GM19193 (cell line): Measurements from ENCODE around the gene IFT52.

Experiments used
- POLR2A ChIP-seq: IDR thresholded peaks from 4 replicates; pipeline ENCODE4 v1.6.1; 2011; ENCODE audit not compliant: insufficient read depth, insufficient read length; ENCODE audit errors: extremely low read depth

Gene IFT52

DNA sequence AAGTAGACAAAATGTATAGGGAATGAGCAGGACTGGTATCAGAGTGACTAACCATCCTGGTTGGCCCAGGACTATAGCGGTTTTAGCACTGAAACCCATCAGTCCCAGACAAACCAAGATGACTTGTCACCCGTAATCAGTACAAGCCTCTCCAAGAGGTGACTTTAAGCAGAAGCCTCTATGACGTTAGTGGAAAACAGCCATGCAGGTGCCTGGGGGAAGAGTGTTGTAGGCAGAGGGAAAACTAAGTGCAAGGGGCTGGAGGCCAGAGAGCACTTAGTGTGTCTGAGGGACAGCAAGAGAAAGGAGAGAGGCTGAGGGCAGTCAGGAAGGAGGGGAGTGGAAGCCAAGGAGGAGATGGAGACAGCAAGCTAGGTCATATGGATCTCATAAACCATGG lies 29.8 kb upstream of the IFT52 start:
- no peak for TF ChIP-seq POLR2A

DNA sequence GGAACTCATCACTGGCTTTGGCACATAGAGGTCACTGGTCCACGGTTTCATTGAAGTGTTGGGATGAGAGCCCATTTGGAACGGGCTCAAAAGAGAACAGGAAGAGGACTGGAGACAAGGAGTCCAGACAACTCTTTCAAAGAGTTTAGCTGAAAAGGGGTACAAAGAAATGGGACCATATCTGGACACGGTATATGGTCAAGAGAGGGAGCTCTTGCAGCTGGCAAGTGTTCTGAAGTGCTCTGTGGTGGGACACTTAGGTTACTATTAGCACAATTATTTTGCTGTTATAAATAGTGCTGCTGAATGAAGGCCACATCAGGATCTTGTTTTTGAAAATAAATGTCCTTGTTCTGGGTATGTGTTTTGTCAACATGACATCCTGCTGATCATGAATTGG lies 27.3 kb upstream of the IFT52 start:
- no peak for TF ChIP-seq POLR2A

DNA sequence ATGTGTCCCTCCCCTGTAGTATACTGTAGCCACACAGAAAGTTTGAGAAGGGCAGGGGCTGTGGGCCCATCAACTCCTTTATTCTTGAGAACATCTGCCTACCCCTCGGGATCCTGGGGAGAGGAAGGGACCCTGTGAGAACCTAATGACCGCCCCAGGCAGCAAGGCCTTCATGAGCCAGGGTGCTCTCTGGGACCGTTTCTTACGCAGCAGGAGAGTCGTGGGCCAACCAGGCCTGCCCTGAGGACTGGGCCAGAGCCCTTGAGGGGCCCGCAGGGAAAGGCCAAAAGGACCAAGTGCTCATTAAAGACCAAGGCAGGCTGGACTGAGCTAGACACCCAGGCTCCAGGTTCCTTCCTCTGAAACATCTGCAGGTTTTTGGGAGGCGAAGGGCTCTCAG lies 26.7 kb upstream of the IFT52 start:
- no peak for TF ChIP-seq POLR2A

DNA sequence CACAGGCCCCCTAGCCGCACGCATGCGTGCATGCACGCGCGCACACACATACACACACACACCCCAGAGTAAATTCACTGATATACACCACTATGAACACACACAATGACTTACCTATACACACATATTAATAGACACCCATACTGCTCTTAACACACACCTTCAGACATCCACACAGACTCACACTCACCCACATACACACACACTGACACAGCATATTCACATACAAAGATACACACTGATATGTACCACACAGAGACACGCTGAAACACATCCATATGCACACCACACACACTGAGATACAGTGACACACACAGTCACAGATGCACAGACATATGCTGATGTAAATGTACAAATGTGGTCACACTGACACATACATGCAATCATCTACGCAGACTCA lies 26.3 kb upstream of the IFT52 start:
- no peak for TF ChIP-seq POLR2A

DNA sequence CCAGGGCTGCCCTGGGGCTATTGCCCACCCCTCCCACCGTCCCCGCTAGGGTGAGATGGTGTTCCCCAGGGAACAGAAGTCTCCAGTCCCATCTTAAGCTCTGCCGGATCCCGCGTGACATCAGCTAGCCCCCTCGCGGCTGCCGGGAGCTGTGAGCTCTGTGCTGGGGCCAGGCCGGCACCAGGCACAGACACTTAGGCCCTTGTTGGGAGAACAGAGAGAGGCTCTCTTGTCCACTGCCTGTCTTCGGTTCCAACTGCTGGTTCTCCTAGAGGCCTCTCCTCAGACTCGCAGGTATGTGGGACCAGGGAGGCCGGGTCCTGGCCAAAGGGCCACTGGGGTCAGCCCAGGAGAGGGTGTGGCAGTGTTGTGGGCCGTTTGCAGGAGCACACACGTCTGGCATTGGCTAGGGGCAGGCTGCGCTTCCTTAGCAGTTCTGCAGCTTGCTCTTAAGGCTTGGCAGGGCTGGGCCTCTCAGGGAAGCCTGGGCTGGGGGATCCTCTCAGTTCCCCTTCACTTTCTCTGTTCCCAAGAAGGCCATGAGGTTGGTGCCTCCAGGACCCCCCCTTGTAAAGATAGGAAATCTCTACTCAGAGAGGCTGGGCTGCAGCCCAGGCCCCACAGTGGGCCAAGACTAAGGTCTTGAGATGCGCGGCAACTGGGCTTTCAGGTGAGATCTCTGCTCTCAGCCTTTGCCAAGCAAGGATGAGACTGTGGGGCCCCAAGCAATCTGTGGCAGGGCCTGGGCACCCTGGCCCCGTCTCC lies 25.6 kb upstream of the IFT52 start:
- TF ChIP-seq POLR2A: no peak

DNA sequence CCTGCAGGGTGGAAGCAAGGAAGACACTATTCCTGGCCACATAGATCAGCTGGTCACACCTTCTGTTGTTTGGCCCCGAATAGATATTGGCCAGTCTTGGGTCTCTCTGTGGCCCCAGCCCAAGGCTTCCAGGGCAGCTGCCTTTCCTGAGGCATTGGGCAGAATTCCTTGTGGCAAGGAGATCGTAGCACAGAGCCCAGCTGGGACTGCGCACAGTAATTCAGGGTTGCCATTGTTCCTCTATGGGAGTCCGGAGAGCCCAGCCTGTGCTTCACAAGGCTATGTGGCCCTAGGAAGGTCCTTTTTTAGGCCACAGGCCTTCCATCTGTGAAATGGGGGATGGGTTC lies 25.0 kb upstream of the IFT52 start:
- TF ChIP-seq POLR2A: no peak

DNA sequence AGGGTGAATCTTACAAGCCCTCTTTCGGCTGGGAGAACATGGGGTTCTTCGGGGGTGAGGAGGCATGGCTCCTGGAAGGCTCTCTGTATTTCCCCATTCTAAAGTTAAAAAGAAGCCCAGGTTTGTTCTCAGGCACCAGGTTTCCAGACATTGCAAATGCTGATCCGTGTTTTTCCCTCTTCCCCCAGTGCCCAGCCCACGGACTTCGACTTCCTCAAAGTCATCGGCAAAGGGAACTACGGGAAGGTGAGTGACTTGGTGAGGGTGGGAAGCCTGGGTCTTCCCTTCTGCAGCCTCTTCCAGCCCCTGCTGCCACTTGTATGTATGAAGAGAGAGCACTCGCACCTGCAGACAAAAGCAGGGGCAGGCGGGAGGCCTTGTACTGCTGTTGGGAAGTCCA lies 23.3 kb upstream of the IFT52 start:
- no peak for TF ChIP-seq POLR2A

DNA sequence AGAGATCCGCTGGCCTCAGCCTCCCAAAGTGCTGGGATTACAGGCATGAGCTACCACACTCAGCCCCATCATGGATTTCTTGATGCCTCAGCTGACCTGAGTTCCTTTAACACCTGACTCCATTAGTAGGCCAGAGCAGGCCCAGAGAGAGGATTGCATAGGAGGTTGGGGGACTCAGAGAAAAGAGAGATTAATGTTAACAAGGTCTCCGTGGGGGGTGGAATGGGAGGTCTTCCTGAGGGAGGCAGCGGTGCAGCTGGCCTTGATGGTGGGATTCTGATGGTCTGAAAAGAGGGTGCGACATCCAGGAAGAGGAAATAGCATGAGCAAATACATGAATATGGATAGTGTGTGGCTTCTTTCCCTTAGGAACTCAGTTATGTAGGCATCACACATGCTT lies 22.0 kb upstream of the IFT52 start:
- no peak for TF ChIP-seq POLR2A

DNA sequence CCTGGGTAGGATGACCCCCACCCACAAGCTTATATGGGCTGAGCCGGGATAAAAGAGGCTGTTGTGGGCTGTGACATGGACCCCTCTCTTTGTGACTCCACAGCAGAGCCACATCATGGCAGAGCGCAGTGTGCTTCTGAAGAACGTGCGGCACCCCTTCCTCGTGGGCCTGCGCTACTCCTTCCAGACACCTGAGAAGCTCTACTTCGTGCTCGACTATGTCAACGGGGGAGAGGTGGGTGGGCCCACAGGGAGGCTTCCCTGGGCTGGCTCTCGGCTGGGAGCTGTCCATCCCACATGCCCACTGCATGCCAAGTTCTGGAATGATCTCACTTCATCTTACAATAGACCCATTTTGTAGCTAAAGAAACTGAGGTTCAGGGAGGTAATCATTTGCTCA lies 21.5 kb upstream of the IFT52 start:
- TF ChIP-seq POLR2A: no peak

DNA sequence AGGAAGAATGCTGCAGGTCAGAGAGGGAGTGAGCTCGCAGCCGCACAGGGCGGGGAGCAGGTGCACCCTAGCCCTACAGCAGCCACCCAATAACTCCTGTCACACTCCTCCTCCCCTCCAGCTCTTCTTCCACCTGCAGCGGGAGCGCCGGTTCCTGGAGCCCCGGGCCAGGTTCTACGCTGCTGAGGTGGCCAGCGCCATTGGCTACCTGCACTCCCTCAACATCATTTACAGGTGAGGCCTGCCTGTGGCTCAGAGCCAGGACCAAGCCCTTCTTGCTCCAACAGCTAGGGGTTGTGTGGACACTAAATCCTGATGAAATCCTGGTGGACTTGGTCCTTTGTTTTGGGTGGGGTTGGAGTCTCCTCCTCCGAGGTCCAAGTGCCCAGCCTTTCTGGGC lies 20.2 kb upstream of the IFT52 start:
- no peak for TF ChIP-seq POLR2A

DNA sequence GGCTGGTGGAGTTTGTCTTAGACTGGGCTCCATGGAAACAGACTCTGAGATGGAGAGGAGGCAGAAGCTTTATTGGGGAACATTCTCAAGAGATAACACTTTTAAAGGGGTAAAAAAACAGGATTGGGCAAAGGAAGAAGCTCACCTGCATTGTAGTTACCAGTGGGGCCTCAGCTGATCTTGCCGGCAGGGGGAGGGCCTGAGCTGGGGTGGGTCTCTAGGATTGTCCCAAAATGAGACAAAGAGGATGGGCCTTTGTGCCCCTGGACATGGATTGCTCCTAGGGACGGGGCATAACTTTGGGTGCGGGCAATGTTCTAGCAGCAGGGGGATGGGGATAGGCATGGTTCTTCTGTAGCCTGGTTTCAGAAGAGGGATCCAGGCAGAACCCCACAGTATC lies 19.4 kb upstream of the IFT52 start:
- no peak for TF ChIP-seq POLR2A

DNA sequence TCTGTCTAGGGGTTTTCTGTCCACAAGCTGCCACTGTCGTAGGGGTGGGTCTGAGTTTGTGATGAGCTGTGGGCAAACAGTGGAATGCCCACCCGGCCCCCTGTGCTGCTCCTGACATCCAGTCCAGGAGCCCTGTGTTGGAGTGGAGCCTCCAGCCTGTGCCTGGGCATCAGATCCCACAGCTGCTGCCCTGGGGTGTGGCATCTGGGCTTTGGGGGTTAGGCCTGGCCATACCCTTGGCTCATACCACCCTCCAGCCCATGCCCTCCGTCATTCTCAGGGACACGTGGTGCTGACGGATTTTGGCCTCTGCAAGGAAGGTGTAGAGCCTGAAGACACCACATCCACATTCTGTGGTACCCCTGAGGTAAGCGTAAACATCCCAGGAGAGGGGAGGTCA lies 19.0 kb upstream of the IFT52 start:
- no peak for TF ChIP-seq POLR2A

DNA sequence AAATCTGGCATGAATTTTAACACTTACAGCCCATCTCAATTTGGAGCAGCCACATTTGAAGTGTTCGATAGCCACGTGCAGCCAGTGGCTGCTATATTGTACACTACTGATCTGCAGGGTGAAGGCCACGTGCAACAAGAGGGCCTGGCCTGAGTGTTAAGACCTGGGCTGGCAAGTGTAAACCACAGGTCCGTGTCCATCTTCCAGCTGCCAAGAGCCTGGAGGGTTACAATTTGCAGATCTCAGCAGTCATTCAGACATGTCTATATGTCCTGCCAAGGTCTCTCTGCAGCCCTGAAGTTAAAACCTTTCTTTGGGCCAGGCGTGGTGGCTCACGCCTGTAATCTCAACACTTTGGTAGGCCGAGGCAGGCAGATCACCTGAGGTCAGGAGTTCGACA lies 17.8 kb upstream of the IFT52 start:
- TF ChIP-seq POLR2A: no peak

DNA sequence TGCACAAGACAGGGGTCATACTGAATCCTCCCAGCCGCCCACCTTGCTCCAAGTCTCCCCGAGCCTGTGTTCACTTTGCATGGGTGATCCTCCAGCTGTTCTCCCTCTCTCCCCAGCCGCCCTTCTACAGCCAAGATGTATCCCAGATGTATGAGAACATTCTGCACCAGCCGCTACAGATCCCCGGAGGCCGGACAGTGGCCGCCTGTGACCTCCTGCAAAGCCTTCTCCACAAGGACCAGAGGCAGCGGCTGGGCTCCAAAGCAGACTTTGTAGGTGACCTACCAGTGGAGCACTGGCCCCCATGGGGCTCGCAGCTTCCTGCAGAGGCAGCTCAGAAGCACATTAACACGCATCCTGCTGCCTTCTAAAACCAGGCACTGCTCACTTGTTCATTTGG lies 14.6 kb upstream of the IFT52 start:
- no peak for TF ChIP-seq POLR2A

DNA sequence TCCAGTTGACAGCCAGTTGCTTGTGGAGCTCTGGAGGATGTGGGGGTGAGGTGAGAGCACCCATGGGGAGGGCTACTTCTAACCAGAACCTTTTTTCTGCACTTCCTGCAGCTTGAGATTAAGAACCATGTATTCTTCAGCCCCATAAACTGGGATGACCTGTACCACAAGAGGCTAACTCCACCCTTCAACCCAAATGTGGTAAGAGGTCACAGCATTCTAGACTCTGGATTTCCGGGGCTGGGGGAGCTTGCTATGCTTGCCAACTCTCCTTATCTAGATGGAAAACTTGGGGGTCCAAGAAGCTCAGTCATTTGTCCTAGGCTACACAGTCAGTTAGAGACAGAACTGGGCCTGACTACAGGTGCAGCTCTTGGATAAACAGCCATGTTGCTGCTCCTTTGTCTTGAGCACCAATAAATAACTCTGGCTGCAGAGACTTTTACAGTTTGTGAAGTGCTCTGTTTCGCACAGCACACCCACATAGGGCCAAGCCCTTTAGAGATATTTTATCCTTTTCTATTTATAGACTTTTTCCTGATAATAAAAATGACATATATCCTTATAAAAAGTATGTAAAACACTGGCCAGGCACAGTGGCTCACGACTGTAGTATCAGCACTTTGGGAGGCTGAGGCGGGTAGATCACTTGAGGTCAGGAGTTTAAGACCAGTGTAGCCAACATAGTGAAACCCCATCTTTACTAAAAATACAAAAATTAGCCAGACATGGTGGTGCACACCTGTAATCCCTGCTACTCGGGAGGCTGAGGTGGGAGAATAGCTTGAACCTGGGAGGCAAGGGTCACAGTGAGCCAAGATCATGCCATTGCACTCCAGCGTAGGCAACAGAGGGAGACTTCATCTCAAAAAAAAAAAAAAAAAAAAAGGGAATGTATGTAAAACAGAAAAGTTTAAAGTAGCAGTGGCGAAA lies 10.6 kb upstream of the IFT52 start:
- TF ChIP-seq POLR2A: no peak
